Stimulated activated CD4-positive, alpha-beta T cell treated with anti-CD3 and anti-CD28 coated beads, Interleukin-4, amount 100 ng/mL, for 24 hours (primary cell): ENCODE measurements around the gene MCC.
"Not testable (repeated sequence)": the region's sequence is repeated elsewhere in the genome, so short reads cannot be mapped to it uniquely, and the experiment has no call there.

Experiments used
- DNase-seq: peaks from one replicate; pipeline ENCODE4 v3.0.0-alpha.2; 2020

The MCC gene

DNA sequence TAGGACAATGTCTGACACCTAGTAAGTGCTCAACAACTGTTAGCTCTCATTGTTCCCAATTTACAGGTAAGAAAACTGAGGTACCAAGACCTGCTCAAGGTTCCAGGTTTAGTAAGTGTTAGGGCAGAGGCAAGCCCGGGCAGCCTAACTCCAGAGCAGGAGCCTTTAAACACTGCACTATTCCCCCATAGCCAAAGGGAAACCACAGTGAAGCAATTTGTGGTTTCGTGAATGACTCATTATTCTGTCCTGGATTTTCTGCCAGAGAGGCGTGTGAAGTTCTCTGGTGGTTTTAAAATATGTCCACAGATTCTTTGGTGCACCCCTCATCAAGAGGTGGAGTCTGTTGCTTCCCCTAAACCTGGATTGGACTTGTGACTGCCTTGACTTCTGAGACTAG lies 1.0 kb upstream of the MCC start:
- DNase-seq: no peak

DNA sequence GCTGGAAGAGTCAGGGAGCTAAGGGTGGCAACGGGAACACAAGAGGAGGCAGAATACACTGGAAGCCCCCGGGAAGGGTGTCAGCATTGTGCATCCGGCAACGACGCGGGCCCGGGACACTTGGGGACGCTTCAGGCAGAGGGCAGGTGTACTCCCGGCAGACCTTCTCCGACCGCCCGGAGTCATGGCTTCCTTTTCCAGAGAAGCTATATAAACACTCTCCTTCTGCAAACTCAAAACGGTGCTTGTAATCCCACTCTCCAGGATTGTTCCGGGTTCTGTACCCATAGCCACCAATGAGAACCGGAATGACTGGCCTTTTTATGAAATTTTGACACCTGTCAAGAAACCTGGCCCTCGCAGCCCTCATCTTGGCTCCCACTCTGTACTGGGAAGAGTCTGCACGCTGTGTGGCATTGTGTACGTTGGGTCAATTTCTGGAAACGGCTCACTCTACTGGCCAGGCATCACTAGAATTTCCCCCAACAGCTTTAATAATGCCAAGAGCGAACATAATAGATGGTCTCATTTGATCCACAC lies 462 bp upstream of the MCC start:
- DNase-seq: no peak

DNA sequence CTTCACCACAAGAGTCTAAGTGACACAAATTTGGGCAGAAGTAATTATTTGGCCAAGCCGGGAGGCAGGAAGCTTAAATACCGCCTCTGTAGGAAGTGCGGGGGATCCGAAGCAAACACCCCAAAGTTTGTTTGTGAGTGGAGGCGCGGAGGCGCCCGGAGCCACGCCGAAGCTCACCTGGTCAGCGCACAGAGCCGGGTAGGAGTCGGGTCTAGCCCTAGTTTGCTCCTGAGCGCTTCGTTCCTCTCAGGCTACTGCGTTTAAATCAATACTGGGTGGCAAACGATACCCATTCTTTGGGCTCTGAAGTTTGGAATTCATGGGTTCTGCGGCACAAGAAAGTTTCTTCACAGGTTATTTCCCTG lies 855 bp downstream of the MCC start:
- DNase-seq: no peak

DNA sequence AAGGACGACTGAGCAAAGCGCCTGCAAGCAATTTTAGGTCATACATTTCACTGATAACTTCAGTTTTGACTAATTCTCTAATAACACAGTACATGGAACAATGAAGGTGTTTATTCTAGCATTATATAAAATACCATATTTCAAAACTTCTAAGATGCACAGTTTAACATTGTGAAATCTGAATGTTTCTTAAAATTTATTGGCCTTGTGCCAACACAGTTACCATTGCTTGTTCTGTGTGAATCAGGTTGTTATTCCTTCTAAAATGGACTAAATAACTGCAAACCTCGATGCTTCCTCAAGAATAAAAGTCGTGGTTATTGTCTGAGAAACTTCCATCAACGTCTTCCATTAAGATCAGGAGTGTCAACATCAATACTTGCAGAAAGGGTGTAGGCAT lies 8.0 kb downstream of the MCC start:
- DNase-seq: no peak

DNA sequence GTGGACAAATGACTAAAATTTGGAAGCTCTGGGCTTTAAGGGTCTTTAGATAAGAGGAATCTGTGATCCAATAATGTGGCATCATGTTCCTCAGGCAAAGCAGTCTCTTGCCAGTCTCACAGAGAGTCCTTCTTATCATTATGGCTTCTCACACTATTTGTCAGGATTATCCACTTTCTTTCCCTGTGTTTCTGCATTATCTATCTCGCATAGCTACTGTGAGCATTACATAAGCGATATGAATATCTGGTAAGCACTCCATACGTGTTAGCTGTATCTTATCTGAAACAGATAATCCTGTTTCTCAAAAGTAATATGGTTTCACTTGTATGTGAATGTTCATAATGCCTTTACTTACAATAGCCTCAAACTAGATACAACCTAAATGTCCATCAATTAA lies 9.6 kb downstream of the MCC start:
- DNase-seq: no peak

DNA sequence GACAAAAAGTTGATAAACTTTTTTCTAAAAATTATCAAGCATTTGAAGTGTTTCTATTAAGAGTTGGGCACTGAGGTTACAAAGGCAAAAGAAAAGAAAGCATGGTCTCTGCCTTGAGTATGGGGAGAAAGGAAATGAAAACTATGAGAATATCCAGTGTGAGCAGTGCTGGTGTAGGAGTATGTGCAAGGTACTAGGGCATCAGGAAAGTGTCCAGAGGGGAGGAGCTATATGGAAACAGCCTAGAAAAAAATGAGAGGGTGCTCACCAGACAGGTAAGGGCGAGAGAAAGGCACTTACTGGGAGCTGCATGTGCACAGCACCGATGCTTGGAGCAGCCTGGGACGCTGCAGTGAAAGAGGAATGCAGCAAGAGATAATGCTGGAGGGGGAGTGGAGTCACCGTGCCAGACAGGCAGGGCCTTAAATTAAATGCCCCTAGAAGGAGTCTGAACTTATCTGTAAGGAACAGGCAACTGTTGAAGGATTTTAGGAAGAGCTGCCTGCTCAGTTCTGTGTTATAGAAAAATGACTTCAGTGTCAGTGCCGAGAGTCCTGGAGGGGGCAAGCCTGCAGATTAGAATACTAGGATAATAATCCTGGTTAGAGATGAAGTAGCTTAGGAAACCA lies 14.0 kb downstream of the MCC start:
- no peak for DNase-seq

DNA sequence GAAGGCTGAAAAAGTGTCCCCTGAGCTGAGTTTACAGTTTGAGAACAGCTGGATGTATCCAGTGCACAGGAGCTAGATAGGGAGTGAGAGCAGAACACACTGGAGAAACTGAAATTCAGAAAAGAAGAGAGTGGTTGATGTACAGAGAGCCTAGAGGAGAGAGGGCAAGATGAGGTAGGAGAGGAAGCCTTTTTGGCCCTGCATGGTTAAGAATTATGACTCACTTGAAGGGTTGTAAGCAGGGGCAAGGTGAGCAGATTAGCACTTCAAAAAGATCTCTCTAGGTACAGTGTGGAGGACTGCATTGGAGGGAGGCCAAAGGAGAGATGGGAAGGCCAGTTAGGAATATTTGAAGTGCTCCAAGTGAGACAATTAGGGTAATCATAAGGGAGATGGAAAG lies 25.2 kb downstream of the MCC start:
- DNase-seq: no peak

DNA sequence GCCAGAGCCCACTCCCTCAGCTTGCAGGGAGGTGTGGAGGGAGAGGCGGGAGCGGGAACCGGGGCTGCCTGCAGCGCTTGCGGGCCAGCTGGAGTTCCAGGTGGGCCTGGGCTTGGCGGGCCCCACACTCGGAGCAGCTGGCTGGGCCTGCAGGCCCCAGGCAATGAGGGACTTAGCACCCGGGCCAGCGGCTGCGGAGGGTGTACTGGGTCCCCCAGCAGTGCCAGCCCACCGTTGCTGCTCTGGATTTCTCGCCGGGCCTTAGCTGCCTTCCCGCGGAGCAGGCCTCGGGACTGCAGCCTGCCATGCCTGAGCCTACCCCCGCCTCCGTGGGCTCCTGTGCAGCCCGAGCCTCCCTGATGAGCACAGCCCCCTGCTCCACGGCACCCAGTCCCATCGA lies 31.1 kb downstream of the MCC start:
- not testable (repeated sequence) for DNase-seq

DNA sequence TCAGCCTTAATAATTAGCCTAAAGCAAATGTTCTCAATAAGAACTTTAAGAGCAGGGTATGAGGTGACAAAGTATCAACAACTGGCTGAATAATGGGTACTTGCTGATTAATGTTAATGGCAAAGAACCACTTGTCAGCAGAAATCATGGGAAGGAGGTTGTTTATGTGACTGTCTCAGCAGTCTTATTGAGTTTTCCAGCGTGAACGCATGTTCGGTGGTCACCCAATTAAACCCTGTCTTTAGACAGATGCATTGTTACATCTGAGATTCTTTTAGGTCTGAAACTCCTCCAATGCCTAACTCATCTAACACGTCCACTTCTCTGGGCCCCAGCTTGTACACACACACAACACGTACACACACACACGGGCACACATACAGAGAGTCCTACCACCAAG lies 35.3 kb downstream of the MCC start:
- DNase-seq: no peak

DNA sequence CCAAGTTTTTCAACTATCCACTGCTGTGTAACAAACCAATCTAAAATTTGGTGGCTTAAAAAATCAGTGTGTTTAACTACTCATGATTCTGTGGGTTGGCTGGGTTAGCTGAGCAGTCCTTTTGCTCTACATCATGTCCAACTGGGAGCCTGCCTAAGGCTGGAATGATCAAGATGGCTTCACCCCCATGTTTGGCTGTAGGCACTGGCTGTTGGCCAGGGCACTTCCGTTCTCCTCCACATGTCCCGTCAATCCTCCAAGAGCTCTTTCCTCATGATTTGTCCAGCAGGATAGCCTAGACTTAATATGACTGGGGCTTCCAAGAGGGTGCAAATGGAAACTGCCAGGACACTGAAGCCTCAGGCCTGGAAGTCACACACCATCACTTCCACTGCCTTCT lies 36.5 kb downstream of the MCC start:
- no peak for DNase-seq

DNA sequence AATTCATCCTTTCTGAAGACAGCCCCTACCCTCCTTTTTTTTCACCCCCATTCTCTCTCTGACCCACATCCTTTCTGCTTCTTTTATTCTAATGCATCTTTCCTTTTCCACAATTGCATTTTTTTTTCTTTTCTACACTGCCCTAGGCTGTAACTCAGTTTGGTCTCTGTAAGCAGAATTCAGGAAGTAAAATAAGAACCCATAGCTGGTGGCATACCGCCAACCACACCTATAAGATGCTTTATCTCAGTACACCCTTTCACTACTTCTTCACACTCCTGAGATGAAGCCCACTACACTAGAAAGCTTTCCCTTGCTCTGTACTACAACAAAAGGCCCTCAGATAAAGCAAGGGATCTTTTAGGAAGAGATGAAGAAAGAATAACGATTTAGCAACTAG lies 37.3 kb downstream of the MCC start:
- no peak for DNase-seq

DNA sequence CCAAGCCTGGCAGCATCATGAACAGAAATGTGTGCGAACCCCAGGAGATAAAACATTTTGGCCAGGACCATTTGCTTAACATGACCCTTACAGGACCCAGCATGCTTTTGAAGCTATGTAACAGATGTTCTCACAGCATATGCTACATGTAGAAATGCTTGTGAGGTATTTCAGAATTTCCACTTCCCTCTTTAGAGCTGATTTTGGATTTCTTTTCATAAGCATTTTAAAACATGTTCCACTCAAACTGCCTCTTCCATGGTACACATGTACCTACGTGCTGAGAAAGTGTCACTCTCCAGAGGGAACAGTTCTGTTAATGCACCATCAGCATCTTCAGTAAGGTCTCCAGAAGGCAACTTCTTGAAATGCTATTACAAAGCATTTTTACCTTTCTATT lies 37.8 kb downstream of the MCC start:
- DNase-seq: no peak

DNA sequence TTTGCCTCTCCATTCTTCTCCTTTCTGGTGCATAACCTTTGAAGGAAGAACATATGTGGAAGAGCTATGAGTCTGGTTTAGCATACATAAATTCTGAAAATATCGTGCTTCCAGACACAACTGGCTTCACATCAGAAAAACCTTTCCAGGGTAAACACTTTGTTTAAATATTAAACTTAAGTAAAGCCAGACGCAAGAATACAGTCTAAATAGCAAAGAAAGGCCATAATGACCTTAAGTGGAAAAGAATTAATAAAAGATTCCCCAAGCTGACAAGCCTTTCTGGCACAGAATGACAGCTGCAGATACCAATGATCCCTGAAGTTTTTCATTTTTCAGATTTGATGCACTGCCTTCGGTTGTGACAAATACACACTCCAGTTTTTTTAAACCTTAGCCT lies 40.0 kb downstream of the MCC start:
- no peak for DNase-seq

DNA sequence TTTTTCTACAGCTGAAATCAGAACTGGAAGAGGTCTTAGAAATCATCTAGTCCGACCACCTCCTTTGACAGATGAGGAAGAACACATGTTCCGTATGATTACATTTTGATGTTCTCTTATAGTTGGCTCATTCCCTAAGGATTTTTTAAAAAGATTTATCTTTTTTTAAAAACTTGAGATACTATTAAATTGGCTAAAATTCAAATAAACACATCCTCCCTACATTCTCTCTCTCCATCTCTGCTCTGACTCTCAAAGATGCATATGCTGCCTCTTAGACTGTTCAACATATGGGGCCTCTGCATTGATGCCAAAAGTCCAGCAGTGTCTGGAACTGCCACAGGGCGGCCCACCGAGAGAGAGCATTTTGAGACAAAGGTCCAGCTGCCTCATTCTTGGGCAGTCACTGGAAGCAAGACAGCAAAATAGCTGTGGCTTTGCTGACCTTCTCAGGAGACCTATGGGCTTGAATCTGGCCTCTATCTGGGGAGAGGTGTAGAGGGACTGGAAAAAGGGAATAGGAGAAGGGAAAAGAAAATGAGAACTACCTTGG lies 40.7 kb downstream of the MCC start:
- no peak for DNase-seq

DNA sequence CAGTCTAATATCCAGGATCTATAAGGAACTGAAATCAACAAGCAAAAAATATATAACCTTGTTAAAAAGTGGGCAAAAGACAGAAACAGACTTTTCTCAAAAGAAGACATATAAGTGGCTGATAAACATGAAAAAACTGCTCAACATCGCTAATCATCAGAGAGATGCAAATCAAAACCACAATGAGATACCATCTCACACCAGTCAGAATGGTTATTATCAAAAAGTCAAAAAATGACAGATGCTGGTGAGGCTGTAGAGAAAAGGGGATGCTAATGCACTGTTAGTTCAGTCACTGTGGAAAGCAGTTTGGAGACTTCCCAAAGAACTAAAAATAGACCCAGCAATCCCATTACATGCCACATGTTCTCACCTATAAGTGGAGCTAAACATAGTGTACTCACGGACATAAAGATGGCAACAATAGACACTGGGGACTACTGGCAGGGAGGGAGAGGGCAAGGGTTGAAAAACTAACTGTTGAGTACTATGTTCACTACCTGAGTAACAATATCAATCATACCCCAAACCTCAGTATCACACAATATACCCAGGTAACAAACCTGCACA lies 41.8 kb downstream of the MCC start:
- DNase-seq: no peak

DNA sequence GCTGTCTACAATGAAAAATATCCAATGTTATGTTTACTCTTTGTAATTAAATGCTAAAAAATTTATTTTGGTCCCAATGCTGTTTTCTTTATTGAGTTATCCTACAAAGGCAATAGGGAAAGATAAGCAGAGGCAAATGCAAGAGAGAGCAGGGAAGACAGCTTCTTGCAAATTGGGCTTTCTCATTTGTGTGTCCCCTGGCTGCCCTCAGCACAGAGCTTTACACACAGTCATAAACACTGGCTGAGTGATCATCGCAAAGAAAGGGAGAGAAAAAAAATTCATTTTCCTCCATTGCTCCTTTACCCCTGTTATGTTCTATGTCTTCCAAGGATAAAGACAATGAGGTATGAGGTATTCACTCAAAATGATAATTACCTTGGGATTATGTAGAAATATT lies 51.1 kb downstream of the MCC start:
- no peak for DNase-seq

DNA sequence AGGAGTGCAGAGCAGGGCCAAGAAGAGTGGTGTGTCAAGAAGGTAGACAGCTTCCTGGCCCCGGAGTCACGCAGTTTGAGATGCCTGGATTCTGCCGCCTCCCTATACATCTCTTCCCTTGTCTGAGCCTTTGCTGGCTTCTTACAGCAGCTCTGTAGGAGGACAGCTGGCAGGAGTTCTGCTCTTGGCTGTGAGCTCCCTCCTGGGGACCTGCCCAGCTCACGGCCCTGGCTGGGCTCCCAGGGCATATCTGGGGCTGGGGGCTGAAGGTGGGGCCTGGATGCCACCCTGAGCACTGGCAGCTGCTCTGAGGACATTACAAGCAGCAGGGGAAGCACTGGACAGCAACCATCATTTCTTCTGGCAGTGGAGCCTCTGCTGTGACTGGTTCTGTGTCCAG lies 52.7 kb downstream of the MCC start:
- DNase-seq: no peak

DNA sequence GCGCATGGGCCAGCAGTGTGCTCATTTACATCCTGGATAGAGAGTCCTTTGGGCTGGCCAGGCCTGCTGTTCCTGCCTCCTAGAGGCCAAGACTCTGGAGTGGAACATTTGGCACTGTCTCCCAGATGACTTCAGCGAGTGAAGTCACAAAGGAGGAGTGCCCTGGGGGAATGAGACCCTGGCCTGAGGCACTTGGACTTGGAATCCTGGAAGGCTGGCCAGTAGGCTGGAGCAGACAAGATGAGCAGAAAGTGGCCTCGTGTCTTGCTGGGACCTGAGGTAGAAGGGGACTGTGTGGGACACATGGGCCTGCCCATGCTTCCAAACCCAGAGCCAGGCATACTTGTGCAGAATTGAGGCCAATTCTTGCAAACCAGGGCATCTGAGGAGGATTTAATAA lies 53.4 kb downstream of the MCC start, which contains the start of gene TSSK1B:
TSSK1B (minus strand) TSS at position 101 of the 400 bp plus-strand sequence. CDS start 150 bp downstream, outside the sequence.
- DNase-seq: no peak

DNA sequence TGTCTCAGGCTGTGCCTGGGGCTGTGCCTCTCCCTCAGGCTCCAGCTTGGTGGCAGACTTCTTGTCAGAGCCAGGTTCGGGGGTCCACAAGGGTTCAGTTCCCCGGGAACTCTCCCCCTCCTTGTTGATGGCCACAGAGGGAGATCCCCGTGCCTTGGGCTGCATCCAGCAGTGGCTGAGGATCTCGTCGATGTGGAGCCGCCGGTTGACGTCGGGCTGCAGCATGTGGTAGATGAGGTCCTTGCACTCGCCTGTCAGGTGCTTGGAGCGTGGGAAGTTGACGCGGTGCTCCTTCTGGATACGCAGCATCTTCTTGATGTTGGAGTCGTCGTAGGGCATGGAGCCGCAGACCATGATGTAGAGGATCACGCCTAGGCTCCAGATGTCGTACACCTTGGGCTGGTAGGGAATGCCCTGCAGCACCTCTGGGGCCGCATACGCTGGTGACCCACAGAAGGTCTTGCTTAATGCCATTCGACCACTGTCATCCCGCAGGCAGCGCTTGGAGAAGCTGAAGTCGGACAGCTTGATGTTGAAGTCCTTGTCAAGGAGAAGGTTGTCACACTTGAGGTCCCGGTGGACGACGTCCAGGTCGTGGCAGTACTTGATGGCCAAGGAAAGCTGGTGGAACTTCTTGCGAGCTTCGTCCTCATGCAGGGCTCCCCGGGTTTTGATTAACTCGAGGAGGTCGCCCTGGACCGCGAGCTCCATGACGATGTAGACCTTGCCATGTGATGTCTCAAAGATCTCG lies 54.2 kb downstream of the MCC start:
- no peak for DNase-seq

DNA sequence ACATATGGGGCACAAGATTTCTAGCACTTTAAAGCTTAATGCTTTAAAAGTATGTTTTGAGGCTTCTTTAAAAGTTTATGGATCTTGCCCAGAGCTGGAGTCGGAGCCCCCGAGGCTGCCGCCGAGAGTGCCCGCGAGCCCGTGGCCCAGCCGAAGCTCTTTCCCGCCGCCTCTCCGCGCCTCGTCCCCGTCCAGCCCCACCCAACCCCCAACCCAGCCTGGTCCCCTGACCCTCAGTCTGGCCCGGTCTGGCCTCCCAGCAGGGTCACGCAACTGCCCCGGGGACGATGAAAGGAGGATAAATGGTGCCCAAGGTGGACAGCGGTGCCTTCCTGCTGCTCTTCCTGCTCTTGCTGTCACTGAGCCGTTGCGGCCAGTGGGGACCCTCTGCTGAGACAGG lies 55.2 kb downstream of the MCC start:
- no peak for DNase-seq

DNA sequence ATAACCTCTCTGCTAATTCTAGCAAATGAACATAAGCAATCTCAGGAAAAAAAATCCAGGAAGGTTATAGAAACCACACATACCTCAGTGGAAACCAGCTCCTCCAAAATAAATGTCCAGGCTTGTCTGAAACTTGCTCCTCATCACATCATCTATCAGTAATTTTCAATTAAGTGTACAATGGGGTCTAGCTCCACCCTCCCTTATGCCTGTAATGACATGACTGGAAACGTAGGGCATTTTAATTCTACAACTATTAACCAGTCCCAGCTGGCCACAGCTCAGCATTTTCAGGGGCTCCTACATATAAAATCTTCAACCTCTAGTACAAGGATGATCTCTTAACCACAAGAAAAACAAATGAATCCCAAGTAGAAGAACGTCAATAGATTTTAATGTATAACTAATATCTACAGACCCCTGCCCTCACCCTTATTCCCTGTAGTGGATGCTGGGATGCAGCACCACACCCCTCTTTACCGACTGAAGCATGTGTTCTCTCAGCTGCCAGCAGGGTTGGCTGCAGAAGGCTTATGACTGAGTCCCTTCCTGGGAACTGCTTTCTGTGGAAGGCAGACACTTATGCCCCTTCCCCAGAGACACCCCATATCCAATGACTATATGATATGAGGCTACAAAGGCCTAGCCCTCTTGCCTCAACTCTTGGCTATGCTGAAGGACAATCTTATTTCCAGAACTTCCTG lies 60.2 kb downstream of the MCC start:
- DNase-seq: no peak

DNA sequence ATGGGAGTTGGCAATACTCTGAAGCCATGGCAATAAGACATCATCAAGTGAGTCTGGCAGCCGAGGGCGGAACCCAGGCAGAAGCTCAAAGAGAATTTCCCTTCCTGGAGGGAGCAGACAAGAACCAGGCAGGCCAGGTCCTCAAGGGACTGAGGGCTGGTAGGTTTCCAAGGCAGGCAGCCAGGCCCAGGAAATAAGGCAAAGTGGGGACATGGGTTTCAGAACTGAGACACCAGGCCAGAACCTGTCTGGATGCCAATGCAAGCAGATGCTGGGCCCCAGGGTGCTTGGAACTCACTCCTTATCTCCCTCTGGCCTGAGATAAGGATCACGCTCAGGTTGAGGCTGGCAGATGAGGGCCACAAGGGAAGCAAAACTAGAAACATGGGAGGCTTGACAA lies 62.3 kb downstream of the MCC start:
- no peak for DNase-seq

DNA sequence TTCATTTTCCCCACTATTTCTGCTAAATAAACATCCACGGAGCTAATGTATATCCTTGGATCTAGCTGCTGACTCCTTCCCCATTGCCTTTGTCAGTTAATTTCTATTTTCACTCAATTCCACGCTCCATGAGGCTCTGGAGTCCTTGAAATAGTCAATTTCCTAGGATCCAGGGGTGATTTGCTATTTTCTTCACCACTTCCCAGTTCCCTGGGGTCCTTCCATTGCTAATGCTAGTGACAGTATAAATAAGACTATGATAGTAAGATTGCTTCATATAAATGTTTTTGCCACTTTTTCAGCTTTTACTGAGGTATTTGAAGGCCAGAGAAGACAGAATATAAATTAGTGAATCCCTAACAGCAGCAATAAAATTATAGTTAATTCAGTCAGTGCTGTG lies 66.6 kb downstream of the MCC start:
- DNase-seq: no peak
